ENCODE measurements around the gene SNX14.

GRCh38 chr6:85580878-85581267 is 12.8 kb downstream of the SNX14 start:
- TF ChIP-seq CTCF (IDR thresholded peaks at IDR 0.05) (no peak), SIN3A (IDR thresholded peaks at IDR 0.05; ENCODE audit: borderline replicate concordance, insufficient read depth, low read depth, low read length) (no peak), REST (IDR thresholded peaks at IDR 0.05; ENCODE audit: insufficient read depth in 1 of 2, low read depth in 2 of 2, low read length in 1 of 2) (no peak), TCF7L2 (IDR thresholded peaks at IDR 0.05; ENCODE audit: low read depth, low read length) (no peak), POLR2AphosphoS5 (IDR thresholded peaks at IDR 0.05; ENCODE audit: low read depth, low read length) (no peak)

Measured in Panc1 (cell line).